ENCODE results near the gene COL5A1. TPM values are rescaled to one million over a fixed set of nuclear protein-coding genes. Genes with fewer than 3 reads are reported as not detected.
A peak's percentile ranks its signal among the peaks of the same experiment; 100 is the strongest.

The COL5A1 gene
- total RNA-seq, 1 experiment from 2014 or later, result 10.1 TPM

DNA sequence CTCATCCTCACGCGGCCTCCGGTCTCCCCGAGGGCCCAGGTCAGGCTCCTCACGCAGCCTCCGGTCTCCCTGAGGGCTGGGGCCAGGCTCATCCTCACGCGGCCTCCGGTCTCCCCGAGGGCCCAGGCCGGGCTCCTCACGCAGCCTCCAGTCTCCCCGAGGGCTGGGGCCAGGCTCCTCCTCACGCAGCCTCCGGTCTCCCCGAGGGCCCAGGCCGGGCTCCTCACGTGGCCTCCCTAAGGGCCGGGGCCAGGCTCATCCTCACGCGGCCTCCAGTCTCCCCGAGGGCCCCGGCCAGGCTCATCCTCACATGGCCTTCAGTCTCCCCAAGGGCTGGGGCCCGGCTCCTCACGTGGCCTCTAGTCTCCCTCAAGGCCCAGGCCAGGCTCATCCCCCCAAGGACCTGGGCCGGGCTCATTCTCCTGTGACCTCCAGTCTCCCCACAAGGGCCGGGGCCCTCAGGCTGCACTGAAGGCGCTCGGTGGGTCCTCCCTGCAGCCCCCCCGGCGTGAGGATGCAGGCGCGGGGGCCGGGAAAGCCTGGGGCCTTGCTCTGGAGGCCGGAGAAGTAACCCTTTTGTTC, 187.8 kb downstream of the COL5A1 start:
- Histone ChIP-seq H3K4me3 (ENCODE audit: insufficient read depth, low read depth, low read length) (no peak overlapping the region), H3K36me3 (replicated peaks; ENCODE audit: control insufficient read depth, insufficient read depth, low read length) (no peaks in the 10 kb centered on the region), H3K27me3 (ENCODE audit: control insufficient read depth, insufficient read depth, low read length) (no peaks in the 10 kb centered on the region)
- no peak for DNase-seq

DNA sequence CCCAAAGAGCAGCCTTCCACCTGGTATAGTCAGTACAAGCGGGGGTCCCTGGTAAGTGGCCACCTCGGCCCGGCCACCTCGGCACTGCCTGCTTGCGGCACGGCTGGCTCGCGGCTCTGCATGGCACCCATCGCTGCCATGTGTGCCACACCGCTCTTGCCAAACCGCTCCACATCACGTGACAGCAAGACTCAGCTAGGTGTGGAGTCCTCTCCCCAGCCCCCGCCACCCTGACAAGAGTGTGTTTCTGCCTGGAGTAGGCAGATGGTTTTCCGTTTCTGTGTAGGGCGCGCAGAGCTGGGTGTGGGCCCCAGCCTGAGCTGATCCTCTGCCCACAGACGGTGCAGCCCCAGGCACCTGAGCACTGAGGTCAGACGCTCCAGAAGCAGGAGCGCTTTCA, 188.5 kb downstream of the COL5A1 start:
- H3K27me3 ChIP-seq (ENCODE audit: control insufficient read depth, insufficient read depth, low read length), result no peaks in the 10 kb centered on the region
- no peaks in the 10 kb centered on the region for H3K36me3 ChIP-seq (replicated peaks; ENCODE audit: control insufficient read depth, insufficient read depth, low read length)
- no peak overlapping the region for H3K4me3 ChIP-seq (ENCODE audit: insufficient read depth, low read depth, low read length)
- no peak for DNase-seq

DNA sequence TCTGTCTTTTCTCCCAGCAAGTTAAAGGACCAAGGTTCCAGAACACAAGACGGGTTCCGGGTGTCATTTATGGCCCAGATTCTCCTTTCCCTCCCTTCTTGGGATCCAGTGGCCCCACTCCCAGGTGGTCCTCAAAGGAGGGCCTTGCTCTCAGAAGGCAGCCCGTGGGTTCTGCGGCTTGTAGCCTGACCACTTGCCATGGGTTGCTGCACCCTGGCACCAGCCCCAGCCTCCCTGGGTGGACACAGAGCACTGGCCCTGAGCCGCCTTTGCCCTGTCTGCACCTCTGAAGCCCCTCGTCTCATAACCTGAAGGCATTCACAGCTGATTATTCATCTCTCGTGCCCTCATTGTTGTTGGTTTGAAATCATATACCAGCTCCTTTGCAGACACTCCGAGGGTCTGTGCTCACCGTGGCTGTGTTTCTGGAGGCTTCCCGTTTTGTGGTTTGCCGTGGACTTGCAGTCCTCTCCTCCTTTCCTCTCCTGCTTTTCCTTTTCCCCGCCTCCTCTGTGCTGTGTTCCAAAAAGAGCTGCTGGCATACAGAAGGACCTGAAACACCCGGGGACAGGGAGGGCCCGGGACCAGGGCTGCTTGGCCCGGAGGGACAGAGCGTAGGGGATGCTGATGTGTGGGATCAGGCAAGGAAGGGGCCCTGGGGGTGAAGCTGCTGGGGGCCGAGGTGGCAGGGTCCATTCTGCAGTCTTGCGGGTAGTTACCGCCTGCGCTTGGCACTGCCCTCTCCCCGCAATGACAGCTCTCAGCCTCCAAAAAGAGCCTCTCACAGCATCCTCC, 189.5 kb downstream of the COL5A1 start:
- Histone ChIP-seq H3K36me3 (replicated peaks; ENCODE audit: control insufficient read depth, insufficient read depth, low read length) (no peaks in the 10 kb centered on the region), H3K4me3 (ENCODE audit: insufficient read depth, low read depth, low read length) (no peak overlapping the region), H3K27me3 (ENCODE audit: control insufficient read depth, insufficient read depth, low read length) (no peaks in the 10 kb centered on the region)
- no peak for DNase-seq

DNA sequence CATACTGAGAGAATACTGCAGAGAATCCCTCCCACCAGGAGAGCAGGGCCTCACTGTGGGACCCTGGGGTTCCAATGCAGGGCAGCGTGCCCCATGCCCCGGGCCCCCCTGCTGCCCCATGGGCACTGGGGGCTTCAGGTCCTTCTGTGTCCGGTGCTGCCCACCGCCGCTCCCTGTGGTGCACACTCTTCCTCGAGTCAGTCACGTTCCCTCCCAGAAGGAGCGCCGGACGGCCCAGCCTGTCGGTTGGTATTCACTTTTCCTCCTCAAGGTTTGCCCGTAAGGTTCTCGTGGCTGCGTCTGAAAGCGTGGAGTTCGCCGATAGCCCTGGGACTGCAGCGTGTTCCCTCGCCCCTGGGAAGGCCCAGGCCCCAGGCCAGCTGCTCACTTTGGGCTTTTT, 190.9 kb downstream of the COL5A1 start:
- no peak for DNase-seq

DNA sequence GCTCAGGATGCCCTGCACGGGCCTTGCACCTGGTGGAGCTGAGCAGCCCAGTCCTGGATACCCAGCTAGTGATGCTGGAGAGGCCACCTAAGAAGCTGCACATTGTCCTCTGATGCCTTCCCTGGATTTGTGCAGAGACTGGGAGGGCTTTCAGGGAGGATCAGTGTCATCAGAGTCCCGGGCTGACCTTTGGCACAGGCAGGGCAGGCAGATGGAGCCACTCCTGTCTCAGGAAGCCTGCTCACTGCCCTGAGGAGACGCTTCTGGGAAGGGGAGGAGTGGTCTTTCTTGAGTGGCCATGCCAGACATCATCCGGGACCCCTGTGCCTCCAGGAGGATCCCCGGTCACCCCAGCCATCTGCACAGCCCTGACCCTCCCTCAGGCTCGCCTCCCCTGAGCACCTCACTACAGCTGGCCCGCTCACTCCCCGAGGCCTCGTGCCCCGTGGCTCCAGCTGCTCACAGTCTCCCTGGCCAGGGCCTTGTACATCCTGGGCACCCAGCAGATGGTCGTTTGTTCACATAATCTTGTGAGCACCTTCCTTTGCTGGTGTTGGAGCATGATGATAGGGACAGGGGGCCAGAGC, 191.8 kb downstream of the COL5A1 start:
- no peak overlapping the region for H3K4me3 ChIP-seq (ENCODE audit: insufficient read depth, low read depth, low read length)
- no peak for DNase-seq
- H3K36me3 ChIP-seq (replicated peaks; ENCODE audit: control insufficient read depth, insufficient read depth, low read length), result no peaks in the 10 kb centered on the region
- no peaks in the 10 kb centered on the region for H3K27me3 ChIP-seq (ENCODE audit: control insufficient read depth, insufficient read depth, low read length)

More for the DNA sequence above, 190.9 kb downstream of the COL5A1 start:
- Histone ChIP-seq H3K27me3 (ENCODE audit: control insufficient read depth, insufficient read depth, low read length) (no peaks in the 10 kb centered on the region), H3K36me3 (replicated peaks; ENCODE audit: control insufficient read depth, insufficient read depth, low read length) (no peaks in the 10 kb centered on the region), H3K4me3 (ENCODE audit: insufficient read depth, low read depth, low read length) (no peak overlapping the region)

DNA sequence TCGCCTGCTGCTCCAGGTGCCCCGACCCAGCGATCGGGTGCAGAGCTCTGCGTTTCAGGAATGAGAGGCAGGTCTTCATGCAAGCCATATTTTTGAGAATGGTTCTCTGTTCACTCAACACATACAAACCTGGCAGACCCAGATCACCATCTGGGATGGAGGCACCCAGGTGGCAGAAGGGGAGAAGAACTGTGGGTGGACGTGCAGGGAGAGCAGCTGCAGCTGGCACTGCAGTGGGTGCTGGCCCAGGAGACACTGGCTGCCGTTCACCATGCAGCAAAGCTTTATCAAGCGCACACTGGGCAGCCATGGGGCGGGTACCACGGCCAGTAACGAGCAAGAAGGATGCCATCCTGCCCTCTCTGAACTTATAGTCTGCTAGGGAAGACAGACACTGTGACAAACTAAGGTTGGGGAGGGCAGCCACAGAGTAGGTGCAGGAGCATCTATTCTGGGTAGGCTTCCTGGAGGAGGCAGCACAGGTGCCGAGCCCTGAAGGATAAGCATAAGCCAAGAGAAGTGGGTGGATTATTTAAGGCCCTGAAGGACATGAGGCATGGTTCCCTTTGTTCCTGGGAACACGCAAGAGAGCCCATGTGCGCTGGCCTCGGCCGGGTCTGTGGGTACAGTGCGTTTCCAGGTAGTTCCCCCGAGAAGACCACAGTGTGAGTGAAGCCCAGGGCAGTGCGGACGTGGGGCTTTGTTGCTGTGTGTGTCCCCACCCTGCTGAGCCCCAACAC, 192.8 kb downstream of the COL5A1 start:
- H3K36me3 ChIP-seq (replicated peaks; ENCODE audit: control insufficient read depth, insufficient read depth, low read length), result no peaks in the 10 kb centered on the region
- DNase-seq, result no peak
- H3K27me3 ChIP-seq (ENCODE audit: control insufficient read depth, insufficient read depth, low read length), result no peaks in the 10 kb centered on the region
- H3K4me3 ChIP-seq (ENCODE audit: insufficient read depth, low read depth, low read length), result no peak overlapping the region

DNA sequence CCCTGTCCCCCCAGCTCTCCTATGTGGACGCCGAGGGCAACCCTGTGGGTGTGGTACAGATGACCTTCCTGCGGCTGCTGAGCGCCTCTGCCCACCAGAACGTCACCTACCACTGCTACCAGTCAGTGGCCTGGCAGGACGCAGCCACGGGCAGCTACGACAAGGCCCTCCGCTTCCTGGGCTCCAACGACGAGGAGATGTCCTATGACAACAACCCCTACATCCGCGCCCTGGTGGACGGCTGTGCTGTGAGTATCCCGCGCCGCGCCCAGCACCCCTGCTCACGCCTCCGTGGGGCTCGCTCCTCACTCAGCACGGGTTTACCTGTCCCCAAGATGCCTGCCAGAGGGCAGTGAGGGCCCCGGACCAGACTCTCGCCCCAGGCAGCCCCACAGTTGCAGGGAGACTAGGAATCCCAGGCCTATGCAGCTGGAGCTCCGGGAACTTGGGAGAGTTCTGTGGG, 193.4 kb downstream of the COL5A1 start:
- DNase-seq, result no peak
- Histone ChIP-seq H3K4me3 (ENCODE audit: insufficient read depth, low read depth, low read length) (no peak overlapping the region), H3K36me3 (replicated peaks; ENCODE audit: control insufficient read depth, insufficient read depth, low read length) (no peaks in the 10 kb centered on the region), H3K27me3 (ENCODE audit: control insufficient read depth, insufficient read depth, low read length) (no peaks in the 10 kb centered on the region)

DNA sequence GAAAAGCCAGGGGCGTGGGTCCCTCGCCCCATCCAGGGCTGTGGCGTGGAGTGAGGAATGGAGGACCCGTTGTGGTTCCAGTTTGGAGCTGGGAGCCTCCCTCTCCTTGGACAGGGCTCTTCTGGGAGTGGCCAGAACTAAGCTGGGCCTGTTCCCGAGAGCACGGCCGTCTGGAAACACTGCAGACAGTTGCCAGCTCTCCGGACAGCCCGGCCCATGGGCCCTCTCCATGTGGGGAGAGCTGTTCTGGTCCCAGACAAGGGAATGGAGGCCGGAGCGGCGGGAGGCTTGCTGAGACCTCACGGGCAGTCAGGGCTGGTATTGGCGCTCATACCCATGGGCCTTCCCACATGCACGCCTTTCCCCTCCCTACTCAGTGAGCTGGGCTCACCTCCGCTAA, 193.8 kb downstream of the COL5A1 start:
- H3K36me3 ChIP-seq (replicated peaks; ENCODE audit: control insufficient read depth, insufficient read depth, low read length), result no peaks in the 10 kb centered on the region
- no peak overlapping the region for H3K4me3 ChIP-seq (ENCODE audit: insufficient read depth, low read depth, low read length)
- H3K27me3 ChIP-seq (ENCODE audit: control insufficient read depth, insufficient read depth, low read length), result no peaks in the 10 kb centered on the region
- no peak for DNase-seq

DNA sequence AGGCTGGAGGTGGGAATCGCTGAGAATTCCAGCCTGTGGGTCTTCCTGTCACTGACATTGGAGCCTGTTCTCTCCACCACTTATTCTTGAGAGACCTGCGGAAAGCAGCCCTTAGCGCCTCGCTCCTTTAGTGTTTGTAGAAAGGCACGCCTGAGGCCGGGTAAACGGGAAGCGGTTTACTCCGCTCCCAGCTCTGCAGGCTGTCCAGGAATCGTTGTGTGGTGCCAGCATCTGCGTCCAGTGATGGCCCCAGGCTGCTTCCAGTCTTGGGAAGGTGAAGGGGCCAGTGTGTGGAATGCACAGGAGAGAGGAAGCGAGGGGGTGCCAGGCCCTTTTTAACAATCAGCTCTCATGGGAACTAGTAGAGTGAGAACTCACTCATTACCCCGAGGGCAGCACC, 194.4 kb downstream of the COL5A1 start:
- Histone ChIP-seq H3K4me3 (ENCODE audit: insufficient read depth, low read depth, low read length) (no peak overlapping the region), H3K36me3 (replicated peaks; ENCODE audit: control insufficient read depth, insufficient read depth, low read length) (no peaks in the 10 kb centered on the region), H3K27me3 (ENCODE audit: control insufficient read depth, insufficient read depth, low read length) (no peaks in the 10 kb centered on the region)
- no peak for DNase-seq

DNA sequence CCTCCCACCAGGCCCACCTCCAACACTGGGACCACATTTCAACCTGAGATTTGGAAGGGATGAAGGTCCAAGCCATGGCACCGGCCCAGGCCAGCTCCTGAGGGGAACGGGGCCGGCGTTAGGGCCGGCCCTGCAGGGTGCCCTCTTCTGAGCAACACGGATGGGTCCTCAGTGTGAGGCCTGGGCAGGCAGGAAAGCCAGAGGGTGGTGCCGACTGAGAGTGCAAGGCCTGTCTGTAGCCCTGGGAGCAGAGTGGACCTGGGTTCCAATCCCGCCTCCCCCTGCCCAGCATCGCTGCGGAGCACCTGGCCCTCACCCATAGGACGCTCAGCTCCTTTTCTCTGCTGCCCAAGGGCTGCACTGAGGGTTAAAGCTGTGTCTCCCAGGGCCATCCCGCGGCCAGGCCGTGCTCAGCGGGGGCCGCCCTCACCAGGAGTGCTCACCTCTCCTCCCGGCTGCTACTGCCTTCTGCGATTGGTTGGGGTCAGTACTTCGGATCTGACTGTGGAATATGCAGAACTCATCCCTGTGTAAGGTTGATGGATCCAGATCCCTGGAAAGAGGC, 194.9 kb downstream of the COL5A1 start:
- Histone ChIP-seq H3K36me3 (replicated peaks; ENCODE audit: control insufficient read depth, insufficient read depth, low read length) (no peaks in the 10 kb centered on the region), H3K4me3 (ENCODE audit: insufficient read depth, low read depth, low read length) (no peak overlapping the region), H3K27me3 (ENCODE audit: control insufficient read depth, insufficient read depth, low read length) (no peaks in the 10 kb centered on the region)
- no peak for DNase-seq

DNA sequence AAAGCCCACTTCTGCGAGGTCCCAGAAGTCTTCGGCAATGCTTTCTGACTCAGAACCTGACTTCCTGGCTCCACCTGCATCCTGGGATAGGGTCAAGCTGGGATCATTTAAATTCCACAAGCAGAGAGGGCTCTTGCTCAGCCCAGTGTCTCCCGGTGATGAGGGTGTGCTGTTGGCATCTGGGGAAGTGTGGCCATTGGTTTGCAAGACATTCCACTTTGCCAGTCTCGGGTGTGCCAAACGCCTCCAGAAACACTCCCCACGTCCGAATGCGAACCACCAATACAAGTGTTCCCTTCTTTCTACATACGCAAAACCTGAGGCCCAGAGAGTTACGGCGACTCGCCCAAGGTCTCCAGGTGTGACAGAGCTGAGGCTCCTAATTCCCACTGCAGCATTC, 195.9 kb downstream of the COL5A1 start:
- DNase-seq, result no peak

DNA sequence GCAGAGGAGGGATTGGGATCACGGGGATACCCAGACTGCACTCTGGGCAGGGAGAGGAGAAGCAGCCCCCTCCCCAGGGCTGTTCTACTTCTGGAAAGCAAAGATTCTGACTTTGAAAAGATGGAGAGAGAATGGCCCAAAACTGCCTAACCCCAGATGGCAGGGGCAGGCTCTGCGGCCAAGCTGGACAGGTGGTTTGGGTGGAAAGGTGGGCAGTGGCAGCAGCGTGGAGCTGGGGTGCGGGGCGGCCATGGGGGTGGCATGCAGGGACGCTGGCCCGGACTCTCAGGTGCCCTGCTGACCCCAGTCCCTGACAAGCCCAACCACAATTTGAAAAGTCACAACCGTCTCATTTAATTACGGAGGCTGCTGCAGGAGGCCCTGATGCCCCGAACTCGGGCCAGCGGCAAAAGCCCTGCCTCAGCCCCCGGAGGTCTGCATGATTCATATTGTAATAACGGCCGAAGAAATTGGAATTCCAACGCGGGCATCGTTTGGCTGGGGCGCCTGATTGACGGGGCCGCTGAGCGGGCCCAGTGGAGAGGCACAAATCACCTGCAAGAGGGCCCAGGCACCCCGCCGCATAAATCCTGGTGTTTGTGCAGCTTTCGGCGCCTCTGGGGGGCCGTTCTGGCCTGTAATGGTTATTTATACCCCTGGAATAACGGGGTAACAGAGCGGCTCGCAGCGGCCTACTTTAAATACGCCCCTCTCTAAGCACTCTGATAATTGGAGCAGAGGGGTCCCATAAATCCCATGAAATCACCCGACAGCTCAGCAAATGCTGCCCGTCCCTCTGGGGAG, 197.2 kb downstream of the COL5A1 start:
- no peak for DNase-seq
- Histone ChIP-seq H3K36me3 (replicated peaks; ENCODE audit: control insufficient read depth, insufficient read depth, low read length) (no peaks in the 10 kb centered on the region), H3K27me3 (ENCODE audit: control insufficient read depth, insufficient read depth, low read length) (no peaks in the 10 kb centered on the region), H3K4me3 (ENCODE audit: insufficient read depth, low read depth, low read length) (no peak overlapping the region)

More for the DNA sequence above, 195.9 kb downstream of the COL5A1 start:
- H3K36me3 ChIP-seq (replicated peaks; ENCODE audit: control insufficient read depth, insufficient read depth, low read length), result no peaks in the 10 kb centered on the region
- no peak overlapping the region for H3K4me3 ChIP-seq (ENCODE audit: insufficient read depth, low read depth, low read length)
- H3K27me3 ChIP-seq (ENCODE audit: control insufficient read depth, insufficient read depth, low read length), result no peaks in the 10 kb centered on the region

DNA sequence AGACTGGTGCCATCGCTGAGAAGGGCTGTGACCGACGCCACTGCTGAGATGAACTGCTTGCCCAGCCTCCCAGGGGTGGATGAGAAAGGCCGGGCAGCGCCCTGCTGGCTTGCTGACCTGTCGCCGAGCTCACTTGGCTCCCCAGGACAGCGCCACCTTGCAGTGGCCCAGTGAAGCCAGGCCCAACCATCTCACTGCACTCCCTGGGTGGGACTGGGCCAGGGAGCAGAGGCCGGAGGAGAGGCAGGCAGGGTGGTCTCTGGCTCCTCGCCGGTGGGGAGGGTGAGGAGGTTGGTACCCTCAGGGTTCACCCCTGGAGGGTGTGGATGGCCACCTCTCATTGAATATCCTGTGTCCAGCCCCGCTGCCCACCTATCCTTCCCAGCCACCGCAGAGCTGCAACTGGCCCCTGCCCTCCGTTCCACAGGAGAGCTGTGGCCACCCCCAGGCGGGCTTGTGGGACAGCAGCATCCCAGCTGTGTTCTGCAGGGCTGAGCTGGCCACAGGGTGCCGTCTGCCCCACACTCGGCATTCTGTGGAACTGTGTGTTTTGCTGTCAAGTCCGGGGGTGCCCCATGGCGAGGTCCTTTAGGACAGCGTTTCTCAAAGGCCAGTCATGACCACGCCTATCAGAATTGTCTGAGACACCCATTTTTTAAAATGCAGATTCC, 198.0 kb downstream of the COL5A1 start:
- no peaks in the 10 kb centered on the region for H3K27me3 ChIP-seq (ENCODE audit: control insufficient read depth, insufficient read depth, low read length)
- DNase-seq, result peak; percentile 91
- no peaks in the 10 kb centered on the region for H3K36me3 ChIP-seq (replicated peaks; ENCODE audit: control insufficient read depth, insufficient read depth, low read length)
- no peak overlapping the region for H3K4me3 ChIP-seq (ENCODE audit: insufficient read depth, low read depth, low read length)
